GM12892 (cell line): Measurements from ENCODE around the gene OR2F2.

ENCODE experiments used
- POLR2AphosphoS5 ChIP-seq: IDR thresholded peaks from 2 replicates; pipeline ENCODE4 v1.6.1; 2011; ENCODE audit warnings: low read depth, low read length, control low read depth
- TAF1 ChIP-seq: IDR thresholded peaks from 2 replicates; pipeline ENCODE4 v1.6.1; 2011; ENCODE audit warnings: low read depth, mild to moderate bottlenecking, control low read depth, low read length, borderline replicate concordance

DNA sequence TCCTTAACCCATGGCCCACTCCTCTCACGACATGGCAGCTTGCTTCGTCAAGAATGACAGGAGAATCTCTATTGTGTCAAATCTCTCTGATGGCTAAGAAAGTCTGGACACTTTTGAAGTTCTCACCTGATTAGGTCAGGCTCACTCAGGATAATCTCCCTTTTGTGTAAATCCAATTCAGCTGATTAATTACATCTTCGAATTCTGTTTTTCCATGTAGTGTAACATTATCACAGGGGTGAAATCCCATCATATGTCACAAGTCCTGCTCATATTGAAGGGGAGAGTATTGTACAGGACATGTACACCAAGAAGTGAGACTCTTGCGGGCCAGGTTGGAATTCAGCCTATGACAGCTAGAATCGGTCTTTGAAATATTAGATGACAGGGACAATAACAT lies 48.9 kb downstream of the OR2F2 start:
- TF ChIP-seq TAF1 (no peak), POLR2AphosphoS5 (no peak)
